Cardiac muscle cell (in vitro differentiated cells and primary cell): ENCODE results near the gene CFAP61. TPM values are rescaled to one million over a fixed set of nuclear protein-coding genes. Genes with fewer than 3 reads are reported as not detected.

Experiments
- DNase-seq, 2 donors: peaks; one replicate each; pipeline versions ENCODE4 v3.0.0 to v3.0.0-alpha.2; 2010 to 2017; ENCODE audit warnings: low read depth in 1 of 2, low spot score in 1 of 2
- H3K27ac ChIP-seq: fragments of 200-600 bp; sonication (generic); 2 replicates; pipeline ENCODE4 v1.5.1; 2016
- H3K27me3 ChIP-seq: fragments of 200-600 bp; sonication (generic); 2 replicates; pipeline ENCODE4 v1.6.0; 2016; ENCODE audit warnings: control low read depth
- H3K36me3 ChIP-seq: fragments of 200-600 bp; sonication (generic); 2 replicates; pipeline ENCODE4 v1.5.1; 2016; ENCODE audit warnings: control low read depth
- H3K4me1 ChIP-seq: fragments of 200-600 bp; sonication (generic); 2 replicates; pipeline ENCODE4 v1.8.1; 2017; ENCODE audit warnings: low read depth, mild to moderate bottlenecking, mixed run types
- H3K4me3 ChIP-seq: fragments of 200-600 bp; sonication (generic); 2 replicates; pipeline ENCODE4 v1.5.1; 2016; ENCODE audit warnings: mild to moderate bottlenecking
- H3K9me3 ChIP-seq: fragments of 200-600 bp; sonication (generic); 2 replicates; pipeline ENCODE4 v1.5.1; 2017; ENCODE audit warnings: low read depth, mild to moderate bottlenecking, control low read depth
- CTCF ChIP-seq: IDR thresholded peaks from 2 replicates; pipeline ENCODE4 v1.5.1; 2012; ENCODE audit warnings: low read depth, mild to moderate bottlenecking, low read length
- polyA plus RNA-seq: library from polyadenylated mRNA; unstranded; fragments of >200 nt; fragmentation: Nextera tagmentation; extraction: Ambion mirVana; gene quantifications from 2 replicates; pipeline ENCODE4 v1.2.1, GENCODE V29; 2016
- total RNA-seq: library from RNA; depleted of rRNA; stranded (reverse); fragments of >200 nt; gene quantifications from 2 replicates; pipeline ENCODE4 v1.2.3, GENCODE V29; 2016

CFAP61 gene
- total and polyA plus RNA-seq, 2 experiments from 2014 or later, result 0.44 TPM; not detected in 1

- DNase-seq, result no peak
- no peaks in the 10 kb centered on the region for H3K9me3 ChIP-seq
- no peaks in the 10 kb centered on the region for H3K36me3 ChIP-seq
- H3K4me1 ChIP-seq, result no peaks in the 10 kb centered on the region
- no peak overlapping the region for H3K27ac ChIP-seq
- H3K4me3 ChIP-seq, result no peak overlapping the region
- no peaks in the 10 kb centered on the region for H3K27me3 ChIP-seq
- TF ChIP-seq CTCF, result no peak
Measured at GRCh38 chr20:20273286-20273685, 221.0 kb downstream of the CFAP61 start.

- no peaks in the 10 kb centered on the region for H3K27me3 ChIP-seq
- H3K36me3 ChIP-seq, result no peaks in the 10 kb centered on the region
- no peak for DNase-seq
- no peak for TF ChIP-seq CTCF
- no peak overlapping the region for H3K27ac ChIP-seq
- H3K4me1 ChIP-seq, result no peaks in the 10 kb centered on the region
- H3K4me3 ChIP-seq, result no peak overlapping the region
- no peaks in the 10 kb centered on the region for H3K9me3 ChIP-seq
Measured at GRCh38 chr20:20274821-20275220, 222.5 kb downstream of the CFAP61 start.

- H3K4me3 ChIP-seq, result no peak overlapping the region
- no peaks in the 10 kb centered on the region for H3K36me3 ChIP-seq
- H3K4me1 ChIP-seq, result no peaks in the 10 kb centered on the region
- DNase-seq, result no peak
- H3K27me3 ChIP-seq, result no peaks in the 10 kb centered on the region
- TF ChIP-seq CTCF, result no peak
- no peak overlapping the region for H3K27ac ChIP-seq
- H3K9me3 ChIP-seq, result no peaks in the 10 kb centered on the region
Measured at GRCh38 chr20:20275636-20276035, 223.3 kb downstream of the CFAP61 start.

GRCh38 chr20:20276811-20277530 lies 224.6 kb downstream of the CFAP61 start:
- no peak overlapping the region for H3K4me3 ChIP-seq
- no peak for TF ChIP-seq CTCF
- DNase-seq, result no peak
- H3K27ac ChIP-seq, result no peak overlapping the region
- H3K27me3 ChIP-seq, result no peaks in the 10 kb centered on the region
- no peaks in the 10 kb centered on the region for H3K4me1 ChIP-seq
- no peaks in the 10 kb centered on the region for H3K36me3 ChIP-seq
- H3K9me3 ChIP-seq, result no peaks in the 10 kb centered on the region

DNA sequence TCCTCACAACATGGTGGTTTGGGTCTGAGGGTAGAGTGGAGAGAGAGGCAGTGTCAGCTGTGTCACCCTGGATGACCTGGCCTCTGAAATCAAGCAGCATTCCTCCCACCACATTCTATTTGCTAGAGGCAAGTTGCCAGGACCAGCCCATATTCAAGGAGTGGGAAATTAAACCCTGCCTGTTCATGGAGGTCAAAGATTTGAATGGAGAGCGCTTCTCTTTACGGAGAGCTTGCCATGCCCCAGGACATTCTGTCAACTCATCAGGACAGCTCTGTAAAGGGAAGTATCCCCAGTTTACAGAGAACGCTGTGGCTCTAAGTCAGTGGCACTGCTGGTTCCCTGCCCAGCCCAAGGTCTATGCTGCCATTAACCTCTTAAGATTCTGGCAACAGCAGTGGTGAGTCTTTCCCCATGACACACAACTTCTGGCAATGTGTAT lies 225.6 kb downstream of the CFAP61 start:
- DNase-seq, result no peak
- no peak overlapping the region for H3K27ac ChIP-seq
- no peak overlapping the region for H3K4me3 ChIP-seq
- no peaks in the 10 kb centered on the region for H3K36me3 ChIP-seq
- no peaks in the 10 kb centered on the region for H3K27me3 ChIP-seq
- no peak for TF ChIP-seq CTCF
- no peaks in the 10 kb centered on the region for H3K4me1 ChIP-seq
- no peaks in the 10 kb centered on the region for H3K9me3 ChIP-seq
